Measurements from ENCODE around the gene DAP3. TPM values are rescaled to one million over a fixed set of nuclear protein-coding genes. Genes with fewer than 3 reads are reported as not detected.
"Not testable (repeated sequence)": the region's sequence is repeated elsewhere in the genome, so short reads cannot be mapped to it uniquely, and the experiment has no call there.

DAP3 gene
- total RNA-seq, 1 experiment from 2014 or later = 165 TPM

DNA sequence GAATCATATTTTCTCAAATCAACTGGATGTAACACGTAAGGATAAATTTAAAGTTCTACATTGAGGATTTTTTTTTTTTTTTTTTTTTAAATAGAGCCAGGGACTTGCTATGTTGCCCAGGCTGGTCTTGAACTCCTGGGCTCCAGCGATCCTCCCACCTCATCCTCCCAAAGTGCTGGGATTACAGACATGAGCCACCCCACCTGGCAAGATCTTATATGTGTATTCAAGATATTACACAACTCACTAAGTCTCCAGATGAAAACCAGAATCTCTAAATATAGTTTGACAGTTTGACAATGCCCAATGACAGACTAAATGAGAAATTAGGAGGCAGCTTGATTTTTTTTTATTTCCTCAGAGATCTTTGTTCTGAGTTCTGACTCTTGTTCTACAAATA is 7.1 kb upstream of the DAP3 start:
- ChIA-PET POLR2A (no interaction called here), CTCF (no interaction called here)
- H3K36me3 ChIP-seq (ENCODE audit: control insufficient read depth, insufficient read depth, low read length) = no peaks in the 10 kb centered on the region; the same call in 1 of the 2 replicates
- no peak overlapping the region for H3K4me3 ChIP-seq (ENCODE audit: low read depth, low read length)
- H3K4me1 Mint-ChIP-seq (ENCODE audit: low read depth, unreplicated experiment) = no peaks in the 10 kb centered on the region
- no peaks in the 10 kb centered on the region for H3K9me3 ChIP-seq
- no TSS peak for BruUV-seq (replicated peaks)
- no peak overlapping the region for H3K4me3 Mint-ChIP-seq (ENCODE audit: unreplicated experiment)
- no peak for DNase-seq
- H3K9me3 Mint-ChIP-seq (ENCODE audit: unreplicated experiment) = no peaks in the 10 kb centered on the region
- H3K36me3 Mint-ChIP-seq (ENCODE audit: insufficient read depth, unreplicated experiment) = peaks cover 42% of the 10 kb centered on the region
- TF ChIP-seq, protein P1, sequence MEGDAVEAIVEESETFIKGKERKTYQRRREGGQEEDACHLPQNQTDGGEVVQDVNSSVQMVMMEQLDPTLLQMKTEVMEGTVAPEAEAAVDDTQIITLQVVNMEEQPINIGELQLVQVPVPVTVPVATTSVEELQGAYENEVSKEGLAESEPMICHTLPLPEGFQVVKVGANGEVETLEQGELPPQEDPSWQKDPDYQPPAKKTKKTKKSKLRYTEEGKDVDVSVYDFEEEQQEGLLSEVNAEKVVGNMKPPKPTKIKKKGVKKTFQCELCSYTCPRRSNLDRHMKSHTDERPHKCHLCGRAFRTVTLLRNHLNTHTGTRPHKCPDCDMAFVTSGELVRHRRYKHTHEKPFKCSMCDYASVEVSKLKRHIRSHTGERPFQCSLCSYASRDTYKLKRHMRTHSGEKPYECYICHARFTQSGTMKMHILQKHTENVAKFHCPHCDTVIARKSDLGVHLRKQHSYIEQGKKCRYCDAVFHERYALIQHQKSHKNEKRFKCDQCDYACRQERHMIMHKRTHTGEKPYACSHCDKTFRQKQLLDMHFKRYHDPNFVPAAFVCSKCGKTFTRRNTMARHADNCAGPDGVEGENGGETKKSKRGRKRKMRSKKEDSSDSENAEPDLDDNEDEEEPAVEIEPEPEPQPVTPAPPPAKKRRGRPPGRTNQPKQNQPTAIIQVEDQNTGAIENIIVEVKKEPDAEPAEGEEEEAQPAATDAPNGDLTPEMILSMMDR (IDR thresholded peaks at IDR 0.05; ENCODE audit: insufficient read depth in 1 of 2, low read depth in 1 of 2, low read length in 1 of 2, severe bottlenecking in 1 of 2, unreplicated experiment in 1 of 2) = no peak
- H3K27me3 ChIP-seq (replicated peaks; ENCODE audit: control insufficient read depth, insufficient read depth, low read length) = no peaks in the 10 kb centered on the region
- H3K27me3 Mint-ChIP-seq (ENCODE audit: insufficient read depth, unreplicated experiment) = no peaks in the 10 kb centered on the region
- H3K27ac Mint-ChIP-seq (ENCODE audit: unreplicated experiment) = no peak overlapping the region
- H3K4me1 ChIP-seq = peaks cover 4% of the 10 kb centered on the region; the same call in 1 of the 2 replicates
- intact Hi-C loops (cut with micrococcal nuclease; ENCODE audit: unreplicated experiment) = no loop called here

DNA sequence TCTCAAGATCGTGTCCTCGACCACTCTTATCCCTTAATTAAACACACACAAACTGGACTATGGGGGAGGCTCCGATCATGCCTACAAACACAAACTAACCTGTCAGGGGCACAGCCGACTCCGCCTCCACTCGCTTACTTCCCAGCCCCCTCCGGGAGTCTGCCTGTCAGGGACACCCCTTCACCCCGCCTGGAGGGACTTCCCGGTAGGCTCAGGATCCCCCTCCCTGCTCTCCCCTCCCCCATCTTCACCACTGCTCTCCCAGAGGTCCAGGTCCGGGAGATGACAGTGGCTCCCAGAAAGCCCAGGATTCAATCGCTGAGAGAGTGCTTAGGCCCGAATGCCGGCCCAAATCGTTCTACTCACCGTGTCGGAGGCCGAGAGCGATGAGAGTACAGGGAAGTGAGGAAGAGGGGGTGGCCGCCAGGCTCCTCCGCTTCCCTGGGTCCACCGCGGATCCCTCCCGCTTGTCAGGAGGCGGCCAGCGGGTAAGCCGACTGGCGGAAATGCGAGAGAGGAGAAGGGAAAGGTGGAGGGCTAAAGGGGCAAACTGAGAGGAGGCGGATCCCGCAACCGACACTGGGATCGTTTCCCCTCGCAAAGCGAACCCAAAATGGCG is 1.1 kb upstream of the DAP3 start:
- BruUV-seq (replicated peaks); POLR2A ChIA-PET: not testable (repeated sequence)
- CTCF ChIA-PET = interaction anchor here (0.6 to 1.0 kb wide), 2 partner anchors 41 to 364 kb away, joined by 4 to 7 read pairs; no protein-coding TSS in a partner anchor

DNA sequence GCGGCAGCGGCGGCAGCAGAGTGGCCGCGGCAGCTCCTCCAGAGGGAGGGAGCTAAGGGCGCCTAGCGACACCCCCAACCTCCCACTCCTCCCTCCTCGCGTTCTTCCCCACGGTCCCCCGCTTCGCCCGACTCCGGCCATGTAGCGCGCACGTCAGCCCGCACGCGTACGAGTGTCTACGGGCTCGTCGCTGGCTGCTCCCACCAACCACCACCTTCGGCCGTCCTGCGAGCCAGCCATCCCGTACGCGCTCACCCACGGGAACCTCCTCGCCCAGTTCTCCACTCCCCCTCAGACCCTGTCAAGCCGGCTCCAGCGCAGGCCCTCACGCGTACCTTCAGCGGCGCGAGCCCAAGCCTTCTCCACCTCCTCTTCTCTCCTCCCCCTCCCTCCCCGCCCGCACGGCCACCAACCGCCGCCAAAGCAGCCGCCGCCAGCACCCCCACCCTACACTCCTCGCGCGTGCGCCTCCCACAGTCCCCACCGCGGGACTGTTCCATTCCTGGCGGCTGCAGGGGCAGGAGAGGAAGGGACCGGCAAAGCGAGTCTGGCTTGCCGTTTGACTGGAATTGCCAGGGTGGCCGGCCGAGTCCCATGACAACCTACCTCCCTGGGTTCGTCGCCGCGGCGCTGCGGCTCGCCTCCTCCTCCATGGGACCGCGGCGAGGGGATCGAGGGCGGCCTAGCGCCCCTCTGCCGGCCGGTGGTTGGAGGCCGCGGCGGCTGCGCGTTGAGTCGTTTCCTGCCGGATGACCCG is 389 bp upstream of the DAP3 start, which contains the start of gene YY1AP1:
Gene YY1AP1, minus strand, starts transcription at position 451 of the 757 bp plus-strand sequence. CDS start 8,338 bp downstream, outside the sequence.
- DNase-seq = peak; percentile 90 to 93
- BruUV-seq (replicated peaks) = no TSS peak
- H3K9me3 Mint-ChIP-seq (ENCODE audit: unreplicated experiment) = no peaks in the 10 kb centered on the region
- H3K27me3 Mint-ChIP-seq (ENCODE audit: insufficient read depth, unreplicated experiment) = no peaks in the 10 kb centered on the region
- H3K27me3 ChIP-seq (replicated peaks; ENCODE audit: control insufficient read depth, insufficient read depth, low read length) = no peaks in the 10 kb centered on the region
- peak within 1 kb of the TSS; percentile 98 for H3K4me3 Mint-ChIP-seq (ENCODE audit: unreplicated experiment)
- H3K4me1 Mint-ChIP-seq (ENCODE audit: low read depth, unreplicated experiment) = peaks cover 6% of the 10 kb centered on the region
- CTCF ChIA-PET = interaction anchor here (0.6 to 1.0 kb wide), 2 partner anchors 41 to 365 kb away, joined by 4 to 7 read pairs; no protein-coding TSS in a partner anchor
- peaks cover 11% of the 10 kb centered on the region for H3K4me1 ChIP-seq
- H3K4me3 ChIP-seq (ENCODE audit: low read depth, low read length) = peak within 1 kb of the TSS; percentile 92
- H3K9me3 ChIP-seq = peaks cover 20% of the 10 kb centered on the region
- TF ChIP-seq, protein P1 (IDR thresholded peaks at IDR 0.05; ENCODE audit: insufficient read depth in 1 of 2, low read depth in 1 of 2, low read length in 1 of 2, severe bottlenecking in 1 of 2, unreplicated experiment in 1 of 2) = peak; percentile 10 to 13
- peaks cover 66% of the 10 kb centered on the region for H3K36me3 Mint-ChIP-seq (ENCODE audit: insufficient read depth, unreplicated experiment)
- POLR2A ChIA-PET = no interaction called here
- intact Hi-C loops (cut with micrococcal nuclease; ENCODE audit: unreplicated experiment) = loop anchor here (5.0 kb wide), 1 partner anchor 39 kb away; no protein-coding TSS in a partner anchor
- peak within 1 kb of the TSS; percentile 97 for H3K27ac Mint-ChIP-seq (ENCODE audit: unreplicated experiment)
- peaks cover 2% of the 10 kb centered on the region; the same call in 1 of the 2 replicates for H3K36me3 ChIP-seq (ENCODE audit: control insufficient read depth, insufficient read depth, low read length)

More for the DNA sequence above, 1.1 kb upstream of the DAP3 start:
- H3K9me3 Mint-ChIP-seq (ENCODE audit: unreplicated experiment); H3K36me3 ChIP-seq (ENCODE audit: control insufficient read depth, insufficient read depth, low read length); H3K27me3 ChIP-seq (replicated peaks; ENCODE audit: control insufficient read depth, insufficient read depth, low read length); H3K27me3 Mint-ChIP-seq (ENCODE audit: insufficient read depth, unreplicated experiment); H3K4me1 Mint-ChIP-seq (ENCODE audit: low read depth, unreplicated experiment); DNase-seq: not testable (repeated sequence)
- Mint-ChIP-seq H3K27ac (ENCODE audit: unreplicated experiment) (peak overlapping the region; percentile 97), H3K36me3 (ENCODE audit: insufficient read depth, unreplicated experiment) (peaks cover 59% of the 10 kb centered on the region), H3K4me3 (ENCODE audit: unreplicated experiment) (peak overlapping the region; percentile 98)
- H3K4me1 ChIP-seq = peaks cover 11% of the 10 kb centered on the region
- intact Hi-C loops (cut with micrococcal nuclease; ENCODE audit: unreplicated experiment) = loop anchor here (5.0 kb wide), 1 partner anchor 39 kb away; no protein-coding TSS in a partner anchor
- H3K4me3 ChIP-seq (ENCODE audit: low read depth, low read length) = peak overlapping the region; percentile 92
- peaks cover 20% of the 10 kb centered on the region for H3K9me3 ChIP-seq
